GM21515 (cell line): ENCODE measurements around the gene RAPGEF6.

Source experiments
- ATAC-seq: cut with Tn5 transposase; IDR thresholded peaks from one replicate; pipeline ENCODE4 v1.9.1; 2021; ENCODE audit not compliant: unreplicated experiment

Gene RAPGEF6

DNA sequence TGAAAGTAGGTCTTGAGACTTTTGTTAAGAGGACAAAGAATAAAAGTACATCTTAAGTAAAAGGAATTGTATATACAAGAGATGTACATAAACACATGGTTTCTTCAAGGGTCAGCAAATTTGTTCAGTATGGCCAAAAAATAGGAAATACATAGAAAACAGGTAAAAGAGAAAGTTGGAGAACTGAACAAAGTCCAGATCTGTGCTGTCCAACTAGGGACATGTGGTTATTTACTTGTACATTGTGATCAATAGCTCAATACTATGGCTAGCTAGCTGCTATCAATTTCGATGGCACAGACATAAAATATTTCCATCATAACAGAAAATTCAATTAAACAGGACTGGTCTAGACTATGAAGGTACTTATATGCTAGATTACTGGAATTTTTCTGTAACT lies 92.3 kb downstream of the RAPGEF6 start:
- no peak for ATAC-seq

DNA sequence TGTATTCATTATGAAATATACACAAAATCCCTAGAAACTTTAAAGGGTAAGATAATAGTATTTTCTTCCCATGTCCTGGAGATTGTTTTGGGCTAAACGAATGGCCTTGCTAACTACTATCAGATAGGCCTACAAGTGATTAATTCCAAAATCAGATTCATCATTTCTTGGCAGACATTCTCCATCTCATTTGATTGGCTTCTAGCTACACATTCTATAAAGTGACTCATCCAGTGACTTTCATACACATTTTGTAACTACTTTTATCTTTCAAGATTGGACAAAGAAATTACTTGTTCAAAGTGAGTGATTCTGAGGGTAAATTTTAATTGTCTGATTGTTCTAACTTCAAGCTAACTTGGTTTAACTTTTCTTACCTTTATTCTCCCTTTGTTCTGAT lies 93.3 kb downstream of the RAPGEF6 start:
- ATAC-seq: no peak

DNA sequence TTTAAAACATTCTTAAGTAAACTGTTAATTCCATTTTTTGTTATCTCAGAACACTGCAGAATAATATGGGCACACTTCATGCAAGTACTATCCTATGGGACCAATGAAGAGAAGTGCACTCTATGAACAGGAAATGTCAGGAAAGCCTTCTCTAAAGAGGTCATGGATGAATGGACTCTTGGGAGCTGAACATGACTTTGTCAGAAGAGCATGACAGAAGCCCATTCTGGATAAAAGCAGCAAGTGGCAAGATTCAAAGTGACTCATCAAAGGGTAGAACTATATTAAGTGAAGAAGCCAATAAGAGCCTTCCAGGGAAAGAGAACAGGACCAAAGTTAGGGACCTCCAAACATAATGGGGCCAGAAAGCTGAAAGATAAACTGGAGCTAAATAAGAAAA lies 94.0 kb downstream of the RAPGEF6 start:
- no peak for ATAC-seq

DNA sequence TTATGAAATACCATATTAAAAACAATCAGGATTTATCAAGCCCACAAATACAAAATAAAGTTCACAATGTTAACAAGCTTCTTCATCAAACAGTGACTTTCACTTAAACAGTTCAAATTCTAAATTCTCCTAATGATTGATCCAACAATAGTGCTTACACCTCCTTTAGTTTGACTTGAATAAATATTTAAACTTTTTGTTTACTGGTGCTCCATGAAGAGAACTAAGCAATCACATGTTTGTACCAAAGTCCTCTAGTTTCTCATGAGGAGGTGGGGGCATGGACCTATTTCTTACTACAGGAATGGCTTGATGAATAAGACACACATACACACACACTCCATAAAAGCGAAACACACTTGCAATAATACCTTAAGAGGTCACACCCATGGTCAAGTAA lies 95.8 kb downstream of the RAPGEF6 start:
- no peak for ATAC-seq

DNA sequence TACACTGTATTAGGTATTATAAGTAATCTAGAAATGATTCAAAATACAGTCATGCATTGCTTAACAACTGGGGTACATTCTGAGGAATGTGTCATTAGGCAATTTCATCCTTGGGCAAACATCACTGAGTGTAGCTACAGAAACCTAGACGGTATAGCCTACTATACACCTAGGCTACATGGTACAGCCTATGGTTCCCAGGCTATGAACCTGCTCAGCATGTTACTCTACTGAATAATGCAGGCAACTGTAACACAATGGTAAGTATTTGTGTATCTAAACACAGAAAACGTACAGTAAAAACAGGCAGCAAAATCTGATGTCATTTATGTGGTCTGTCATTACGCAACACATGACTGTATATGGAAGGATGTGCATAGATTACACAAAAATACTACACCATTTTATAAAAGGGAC lies 96.8 kb downstream of the RAPGEF6 start:
- ATAC-seq: no peak

DNA sequence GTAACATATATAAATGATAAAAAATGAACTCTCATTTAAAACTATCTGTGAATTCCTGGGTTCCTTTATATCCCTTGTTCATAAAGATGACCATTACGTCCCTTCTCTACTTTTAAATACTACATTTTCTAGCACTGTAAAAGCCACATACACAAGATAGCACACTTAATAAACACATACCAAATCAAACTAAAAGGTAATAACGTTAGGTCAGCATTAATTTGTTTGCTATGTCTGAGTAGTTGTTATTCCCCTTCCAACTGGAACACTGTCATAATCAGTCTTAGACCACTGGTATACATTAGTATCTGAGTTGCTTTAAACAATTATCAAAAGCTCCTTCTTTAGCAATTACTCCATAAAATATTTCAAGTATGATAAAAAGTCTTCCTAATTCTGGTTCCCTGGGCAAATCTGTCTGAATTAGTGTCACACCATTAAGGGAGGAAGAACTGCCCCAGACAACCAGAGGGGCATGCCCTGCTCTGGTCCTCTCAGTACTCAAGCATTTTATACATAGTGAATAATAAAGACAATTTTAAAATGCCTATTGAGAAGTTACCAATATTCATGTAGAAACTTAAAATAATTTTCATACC lies 98.1 kb downstream of the RAPGEF6 start:
- ATAC-seq: peak; percentile 5

DNA sequence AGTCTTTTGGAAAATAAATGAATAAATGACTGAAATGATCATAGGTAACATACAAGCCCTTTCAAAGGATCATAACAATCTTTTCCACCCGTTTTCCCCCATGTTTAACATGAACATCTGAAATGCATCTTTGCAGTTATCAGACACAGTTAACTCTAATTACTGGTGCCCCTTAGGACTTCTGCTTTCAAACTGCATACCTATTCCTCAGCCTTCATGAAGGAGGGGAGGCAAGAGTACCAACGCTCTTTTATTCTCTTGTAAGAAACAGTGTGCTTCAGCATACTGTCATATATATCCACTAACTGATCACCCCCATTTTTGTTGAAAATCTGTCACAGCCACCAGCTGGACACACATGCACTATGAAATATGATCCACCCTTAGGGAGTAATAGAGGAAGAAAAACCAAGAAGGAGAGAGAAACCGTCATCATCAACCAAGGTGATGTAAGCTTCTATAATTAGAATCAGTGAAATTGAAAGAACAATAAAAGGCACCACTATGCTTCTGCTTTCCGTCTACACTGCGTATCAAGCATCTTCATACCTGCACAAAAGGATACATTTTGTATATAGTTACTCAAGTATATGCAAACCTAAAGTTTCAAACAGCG lies 98.7 kb downstream of the RAPGEF6 start:
- ATAC-seq: peak; percentile 94

DNA sequence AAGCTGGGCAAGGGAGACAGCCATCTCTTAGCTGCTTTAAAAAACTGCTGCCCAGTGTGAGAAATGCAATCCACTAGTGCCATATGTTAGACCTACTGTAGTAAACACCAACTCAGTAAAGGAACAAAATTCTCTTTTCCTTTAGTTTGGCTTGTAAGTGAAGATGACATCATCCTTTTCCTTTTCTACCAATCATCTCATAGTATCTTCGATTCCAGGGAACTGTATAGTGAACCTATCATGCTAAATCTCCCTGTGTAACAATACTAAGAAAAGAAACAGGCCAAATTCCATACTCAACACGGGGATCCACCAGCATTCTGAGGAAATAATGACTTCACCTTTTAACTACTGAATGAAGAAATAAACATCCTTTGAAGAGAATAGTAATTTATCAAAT lies 100.1 kb downstream of the RAPGEF6 start:
- no peak for ATAC-seq

DNA sequence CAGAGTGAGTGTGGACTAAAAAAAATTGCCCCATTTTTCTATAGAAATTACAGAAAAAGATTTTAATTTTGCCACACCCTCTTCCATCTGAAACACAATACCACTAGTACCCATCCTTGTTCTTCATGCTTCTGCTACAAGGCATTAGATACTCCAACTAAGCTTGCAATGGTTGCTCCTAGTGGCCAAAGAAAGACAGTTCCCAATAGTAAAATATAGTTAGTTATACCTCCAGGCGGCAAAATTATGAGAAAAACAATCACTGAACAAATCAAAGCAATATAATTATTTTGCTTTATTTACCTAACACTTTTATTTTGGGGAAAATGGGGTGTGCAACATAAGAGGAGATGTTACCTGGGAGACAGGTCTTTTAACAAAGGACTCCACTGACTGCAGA lies 101.2 kb downstream of the RAPGEF6 start:
- no peak for ATAC-seq

DNA sequence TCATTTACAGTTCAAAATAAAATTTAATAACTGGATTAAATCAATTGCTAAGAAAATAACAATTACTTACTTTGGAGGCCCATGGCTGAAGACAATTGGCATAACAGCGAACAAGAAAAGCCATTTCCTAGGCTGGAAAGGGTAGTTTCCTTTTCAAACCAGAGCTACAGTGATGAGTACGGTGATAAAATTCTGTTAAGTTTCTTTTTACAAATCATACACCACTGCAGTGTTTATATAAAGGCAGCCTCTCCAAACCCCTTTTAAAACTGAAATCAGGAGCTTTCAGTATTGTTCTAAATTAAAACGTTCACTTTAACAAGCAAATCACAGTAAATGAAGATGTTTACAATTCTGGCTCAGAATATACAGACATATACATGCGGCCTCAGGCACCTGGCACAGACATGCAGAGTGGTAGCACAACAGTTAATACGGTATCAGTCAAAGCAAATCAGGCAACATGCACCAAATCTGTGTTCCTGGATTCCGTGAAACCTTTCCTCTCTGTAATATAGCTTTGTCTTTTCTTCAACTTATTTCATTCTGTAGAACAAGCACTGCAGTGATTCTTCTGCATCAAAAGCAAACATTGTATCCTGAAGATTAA lies 102.9 kb downstream of the RAPGEF6 start:
- no peak for ATAC-seq

DNA sequence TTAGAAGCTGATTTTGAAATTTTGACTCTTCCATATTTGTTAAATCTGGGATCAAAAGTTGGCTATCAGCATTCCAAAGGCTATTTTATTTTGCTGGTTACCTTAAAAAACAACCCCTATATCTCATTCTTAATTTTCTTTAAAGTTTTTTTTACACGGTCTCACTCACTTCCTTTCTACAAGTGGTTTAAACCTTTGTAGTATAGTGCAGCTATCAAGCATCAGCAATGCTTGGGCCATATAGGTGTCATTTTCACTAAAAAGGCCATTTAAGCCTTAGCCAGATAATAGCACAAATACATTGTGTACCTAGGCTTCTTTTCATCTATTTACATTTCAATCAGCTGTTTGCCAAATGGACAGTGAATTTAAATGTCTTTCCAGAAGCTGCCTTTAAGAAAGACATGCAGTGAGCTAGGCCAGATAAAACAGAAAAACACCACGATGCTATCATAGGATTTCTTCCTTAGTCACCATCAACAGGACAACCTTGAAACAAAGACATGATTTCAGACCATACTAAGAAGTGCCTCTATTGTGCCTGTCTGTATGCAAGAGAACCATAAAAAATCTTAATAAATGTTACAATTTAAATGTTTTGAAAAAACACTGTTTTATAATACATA lies 104.2 kb downstream of the RAPGEF6 start:
- no peak for ATAC-seq

DNA sequence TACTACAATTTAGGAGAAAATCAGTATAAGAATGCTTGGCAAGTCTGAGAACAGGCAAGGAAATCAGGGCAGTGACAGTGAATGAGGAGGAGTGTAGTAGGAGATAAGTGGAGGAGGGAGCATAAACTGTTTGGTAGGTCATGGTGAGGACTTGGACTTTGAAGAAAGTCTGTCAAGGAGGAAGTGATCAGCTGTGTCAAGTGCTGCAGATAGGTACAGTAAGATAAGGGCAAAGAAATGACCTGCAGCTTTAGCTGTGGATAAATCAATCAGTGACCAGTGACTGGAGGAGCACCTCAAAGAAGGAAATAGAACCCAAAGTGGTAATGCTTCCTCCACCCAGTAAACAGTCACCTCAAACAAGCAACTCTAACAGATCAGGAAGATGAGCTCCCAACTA lies 106.3 kb downstream of the RAPGEF6 start:
- peak; percentile 56 for ATAC-seq

DNA sequence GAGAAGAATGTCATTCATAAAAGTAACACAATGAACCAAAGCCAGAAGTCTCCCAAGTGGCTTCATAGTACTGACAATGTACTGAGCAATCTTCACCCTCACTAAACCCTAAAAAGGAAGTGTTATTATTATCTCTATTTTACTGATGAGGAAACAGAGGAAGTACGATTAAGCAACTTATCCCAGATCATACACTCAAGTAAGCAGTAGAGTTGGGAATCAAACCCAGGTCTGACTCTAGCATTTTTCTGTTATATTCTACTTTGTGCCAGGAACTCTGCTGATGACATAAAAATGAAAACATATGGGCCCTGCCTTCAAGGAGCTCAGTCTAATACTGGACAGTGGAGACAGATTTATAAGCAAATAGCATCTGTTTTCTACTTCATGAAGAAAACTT lies 109.2 kb downstream of the RAPGEF6 start:
- ATAC-seq: no peak

DNA sequence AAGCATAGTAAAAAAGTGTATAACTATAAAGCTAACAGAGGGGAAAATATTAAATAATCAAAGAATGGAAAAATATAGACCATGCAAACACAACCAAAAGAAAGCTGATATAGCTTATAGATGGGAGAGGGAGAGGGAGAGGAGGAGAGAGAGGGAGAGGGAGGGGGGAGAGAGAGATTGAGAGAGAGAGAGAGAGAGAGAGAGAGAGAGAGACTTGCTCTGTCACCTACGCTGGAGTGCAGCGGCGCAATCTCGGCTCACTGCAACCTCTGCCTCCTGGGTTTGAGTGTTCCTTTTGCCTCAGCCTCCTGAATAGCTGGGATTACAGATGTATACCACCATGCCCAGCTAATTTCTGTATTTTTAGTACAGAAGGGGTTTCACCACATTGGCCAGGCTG lies 110.6 kb downstream of the RAPGEF6 start:
- ATAC-seq: no peak

DNA sequence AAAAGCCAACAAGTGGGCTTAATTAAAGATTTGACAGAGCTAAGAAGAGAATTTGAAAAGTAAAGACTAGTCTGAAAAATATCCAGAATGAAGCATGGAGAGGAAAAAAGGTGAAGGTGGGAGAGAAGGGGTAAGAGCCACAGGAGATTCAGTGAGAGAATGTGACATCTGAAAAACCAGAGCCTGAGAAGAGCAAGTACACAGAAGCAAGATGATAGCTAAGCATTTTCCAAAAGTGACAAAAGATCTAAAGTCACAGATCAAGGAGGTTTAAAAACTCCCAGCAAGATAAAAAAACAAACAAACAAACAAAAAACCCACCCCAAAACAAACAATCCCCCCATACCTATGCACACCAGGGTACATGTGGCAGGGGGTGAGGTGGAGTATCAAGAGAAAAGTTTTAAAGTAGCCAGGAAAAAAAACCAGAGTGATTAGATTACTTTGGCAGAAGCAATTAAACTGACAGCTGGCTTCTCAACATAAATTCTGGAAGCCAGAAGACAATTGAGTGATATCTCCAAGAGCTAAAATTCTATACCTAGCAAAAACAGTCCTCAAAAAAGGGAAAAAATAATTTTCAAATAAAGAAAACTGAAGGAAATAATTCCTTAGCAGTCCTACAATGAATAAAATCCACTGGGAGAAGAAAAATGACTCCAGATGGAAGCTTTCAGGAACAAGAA lies 111.4 kb downstream of the RAPGEF6 start:
- no peak for ATAC-seq

DNA sequence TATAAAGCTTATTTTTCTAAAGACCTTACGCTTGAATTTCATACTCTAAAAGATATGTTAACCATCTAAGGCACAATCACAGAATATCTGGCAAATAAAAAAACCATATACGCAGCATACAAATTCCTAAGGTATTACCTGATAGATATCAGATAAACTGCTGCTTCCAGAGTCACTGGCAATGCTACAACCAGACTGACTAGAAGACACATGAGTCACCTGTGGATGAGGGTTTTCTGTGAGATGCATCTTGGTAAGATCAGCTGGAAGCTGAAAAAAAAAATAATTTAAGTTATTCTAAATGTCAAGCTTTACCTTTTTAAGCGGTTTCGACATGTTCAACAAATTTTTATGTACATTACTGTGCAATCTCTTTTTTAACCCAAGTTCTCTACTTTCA lies 113.8 kb downstream of the RAPGEF6 start:
- ATAC-seq: no peak

DNA sequence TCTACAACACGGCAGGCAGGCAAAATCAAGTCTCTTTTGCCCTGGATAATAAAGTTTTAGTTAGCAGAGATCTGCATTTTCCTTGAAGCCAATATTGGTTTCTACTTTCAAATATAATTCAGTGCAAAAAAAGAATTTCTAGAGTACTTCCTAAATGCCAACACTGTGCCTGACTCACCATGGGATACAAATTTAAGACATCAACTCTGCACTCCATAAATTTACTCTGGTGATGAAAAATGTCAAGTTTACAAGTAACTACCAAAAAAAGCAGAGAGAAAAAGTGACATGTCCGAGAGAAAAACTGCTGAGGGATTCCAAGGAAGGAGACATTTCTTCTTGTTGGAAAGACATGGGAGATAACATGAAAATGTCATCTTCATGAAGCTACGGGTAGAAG lies 119.7 kb downstream of the RAPGEF6 start:
- no peak for ATAC-seq

DNA sequence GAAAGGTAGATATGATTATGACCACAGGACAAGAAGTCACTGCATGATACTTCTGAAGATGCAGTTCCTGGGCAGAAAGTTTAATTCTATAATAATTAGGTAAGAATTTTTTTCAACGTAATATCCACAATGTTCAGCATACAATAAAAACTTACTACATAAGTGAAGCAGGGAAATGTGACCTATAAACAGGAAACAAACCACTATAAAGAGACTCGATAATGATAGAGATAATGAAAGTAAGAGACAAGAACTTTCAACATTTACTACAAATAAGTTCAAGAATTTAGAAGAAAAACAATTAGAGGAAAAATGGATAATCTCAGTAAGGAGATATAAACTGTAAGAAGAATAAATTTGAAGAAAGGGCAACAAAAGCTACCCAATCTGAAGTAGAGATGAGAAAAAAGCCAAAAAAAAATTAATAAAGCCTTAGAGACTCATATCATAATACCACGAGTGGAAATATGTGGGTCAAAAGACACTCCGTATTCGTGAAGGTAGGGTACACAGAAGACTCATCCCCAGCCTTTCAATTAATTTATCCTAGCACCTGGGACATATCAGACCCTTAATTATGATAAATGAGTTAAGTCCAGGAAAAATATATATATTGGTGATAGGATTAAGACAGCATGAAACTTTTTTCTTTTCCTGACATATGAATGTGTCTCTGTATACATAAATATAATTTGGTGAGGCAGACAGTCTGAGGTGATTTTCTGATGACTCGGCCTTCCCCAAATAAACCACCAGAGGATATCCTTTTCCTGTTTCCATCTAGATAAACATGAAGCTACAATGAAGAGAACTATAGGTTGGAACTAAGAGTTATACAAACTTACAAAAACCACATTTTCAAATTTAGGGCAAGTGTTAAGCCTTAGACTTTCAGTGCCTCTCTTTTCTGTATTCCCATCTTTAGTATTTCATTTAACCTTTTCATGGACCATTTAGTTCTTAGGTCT lies 120.4 kb downstream of the RAPGEF6 start:
- peak; percentile 57 for ATAC-seq

DNA sequence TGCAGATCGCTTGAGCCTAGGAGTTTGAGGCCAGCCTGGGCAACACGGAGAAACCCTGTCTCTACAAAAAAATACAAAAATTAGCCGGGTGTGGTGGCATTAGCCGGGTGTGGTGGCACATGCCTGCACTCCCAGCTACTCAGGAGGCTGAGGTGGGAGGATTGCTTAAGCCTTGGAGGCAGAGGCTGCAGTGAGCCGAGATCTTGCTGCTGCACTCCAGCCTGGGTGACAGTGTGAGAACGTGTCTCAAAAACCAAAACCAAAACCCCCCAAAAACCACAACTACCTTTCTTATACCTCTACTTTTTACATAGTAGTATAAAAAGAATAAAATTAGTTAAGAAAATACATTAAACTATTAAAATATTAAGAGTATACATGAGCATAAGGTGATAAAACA lies 121.2 kb downstream of the RAPGEF6 start:
- no peak for ATAC-seq

DNA sequence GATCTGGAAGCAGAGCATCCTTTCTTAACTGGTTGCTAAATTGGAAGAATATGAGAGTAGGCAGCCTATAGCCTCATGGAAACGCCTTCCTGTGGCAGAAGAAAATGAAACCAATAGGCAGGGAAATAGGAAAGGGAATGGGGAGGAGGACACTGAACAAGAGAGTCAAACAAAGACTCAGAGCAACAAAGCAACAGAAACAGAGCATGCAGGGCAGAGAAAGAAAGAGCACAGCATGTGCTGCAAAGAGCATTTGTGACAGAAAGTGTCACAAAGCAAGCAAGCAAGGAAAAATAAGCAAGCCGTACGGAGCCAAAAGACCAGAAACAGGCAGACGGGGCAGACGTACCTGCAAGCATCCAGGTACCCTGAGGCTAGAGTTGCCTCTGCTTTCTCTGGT lies 123.1 kb downstream of the RAPGEF6 start:
- ATAC-seq: no peak

DNA sequence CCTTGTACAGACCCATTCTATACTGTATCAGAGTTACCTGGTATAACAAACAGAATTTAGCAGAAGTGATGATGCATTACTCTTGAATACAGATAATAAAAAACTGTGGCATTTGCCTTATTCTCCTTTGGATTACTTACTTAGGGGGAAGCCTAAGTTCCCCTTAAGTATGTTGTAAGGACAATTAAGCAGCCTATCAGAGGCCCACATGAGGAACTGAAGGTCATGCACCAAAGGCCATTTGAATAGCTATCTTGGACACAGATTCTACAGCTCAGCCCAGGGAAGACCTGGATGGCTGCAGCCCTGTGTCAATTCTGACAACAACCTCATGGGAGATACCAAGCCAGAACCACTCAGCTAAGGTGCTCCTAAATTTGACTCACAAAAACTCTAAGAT lies 125.2 kb downstream of the RAPGEF6 start:
- ATAC-seq: no peak
